ENCODE results near the gene CDK12. TPM values are rescaled to one million over a fixed set of nuclear protein-coding genes. Genes with fewer than 3 reads are reported as not detected.
A peak's percentile ranks its signal among the peaks of the same experiment; 100 is the strongest.

The CDK12 gene
- total and polyA plus RNA-seq, 10 of the 15 experiments (the other 5 are each of a cell fraction or from before 2014, with no cell fraction given) = 3.2 to 55.1 (median 31.9) TPM

DNA sequence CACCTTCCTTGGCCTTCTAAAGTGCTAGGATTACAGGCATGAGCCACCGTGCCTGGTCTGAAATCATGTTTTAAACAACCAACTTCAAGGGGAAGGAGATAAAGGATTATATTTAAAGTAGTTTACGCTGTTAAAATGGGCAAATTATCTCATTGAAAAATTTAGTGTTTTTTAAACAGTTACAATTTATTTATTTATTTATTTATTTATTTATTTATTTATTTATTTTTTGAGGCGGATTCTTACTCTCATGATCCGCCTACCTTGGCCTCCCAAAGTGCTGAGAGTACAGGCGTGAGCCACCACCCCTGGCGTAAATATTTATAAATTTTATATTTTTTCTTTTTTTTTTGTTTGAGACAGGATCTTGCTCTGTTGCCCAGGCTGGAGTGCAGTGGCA lies 22.2 kb downstream of the CDK12 start:
- ChIA-PET CTCF (no interaction called here), RAD21 (ENCODE audit: unreplicated experiment) (no interaction called here), SMC1A (ENCODE audit: uncharacterized antibody, unreplicated experiment) (no interaction called here), POLR2A (interaction anchor here (1.1 kb wide), 1 partner anchor 33 kb away, joined by 6 read pairs; the partner anchor contains the start of gene MED1)
- H3K36me3 ChIP-seq (ENCODE audit: control insufficient read depth in 2 of 2, insufficient read depth in 2 of 2, low read length in 1 of 2) = peaks cover 0 to 10% of the 10 kb centered on the region in 2 experiments; a peak in 2 of 4 replicates
- in situ Hi-C loops (cut with MboI) (no loop called here), intact Hi-C loops (cut with micrococcal nuclease; ENCODE audit: unreplicated experiment) (no loop called here)
- H3K4me3 ChIP-seq = no peak overlapping the region
- H2AFZ ChIP-seq (ENCODE audit: control insufficient read depth, low read depth, low read length) = no peak overlapping the region
- H3K79me2 ChIP-seq (ENCODE audit: control insufficient read depth, insufficient read depth, low read length) = peaks cover 22% of the 10 kb centered on the region
- FAIRE-seq = no peak
- H3K27me3 ChIP-seq (replicated peaks in 1 of 2; ENCODE audit: control insufficient read depth in 2 of 2, insufficient read depth in 2 of 2, low read length in 1 of 2) = no peaks in the 10 kb centered on the region
- DNase-seq (ENCODE audit: low read depth, low spot score) = no peak
- H3K9me3 ChIP-seq (replicated peaks; ENCODE audit: control insufficient read depth, insufficient read depth, low read length) = no peaks in the 10 kb centered on the region
- no peaks in the 10 kb centered on the region for H4K20me1 ChIP-seq (ENCODE audit: control insufficient read depth, insufficient read depth)
- no TSS peak for BruUV-seq (replicated peaks)
- ATAC-seq = no peak
- no peak for TF ChIP-seq CBX3 (IDR thresholded peaks at IDR 0.05; ENCODE audit: borderline replicate concordance, low read depth)
- no peak for TF ChIP-seq CREB1 (IDR thresholded peaks at IDR 0.05; ENCODE audit: low read depth)
- TF ChIP-seq NFIC (IDR thresholded peaks at IDR 0.05; ENCODE audit: low read depth, low read length) = no peak
- TF ChIP-seq, protein P1, sequence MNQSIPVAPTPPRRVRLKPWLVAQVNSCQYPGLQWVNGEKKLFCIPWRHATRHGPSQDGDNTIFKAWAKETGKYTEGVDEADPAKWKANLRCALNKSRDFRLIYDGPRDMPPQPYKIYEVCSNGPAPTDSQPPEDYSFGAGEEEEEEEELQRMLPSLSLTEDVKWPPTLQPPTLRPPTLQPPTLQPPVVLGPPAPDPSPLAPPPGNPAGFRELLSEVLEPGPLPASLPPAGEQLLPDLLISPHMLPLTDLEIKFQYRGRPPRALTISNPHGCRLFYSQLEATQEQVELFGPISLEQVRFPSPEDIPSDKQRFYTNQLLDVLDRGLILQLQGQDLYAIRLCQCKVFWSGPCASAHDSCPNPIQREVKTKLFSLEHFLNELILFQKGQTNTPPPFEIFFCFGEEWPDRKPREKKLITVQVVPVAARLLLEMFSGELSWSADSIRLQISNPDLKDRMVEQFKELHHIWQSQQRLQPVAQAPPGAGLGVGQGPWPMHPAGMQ (IDR thresholded peaks at IDR 0.05; ENCODE audit: borderline replicate concordance) = no peak
- TF ChIP-seq EGR1 (IDR thresholded peaks at IDR 0.05; ENCODE audit: borderline replicate concordance in 1 of 2, low read depth in 2 of 2, low read length in 2 of 2) = no peak
- TF ChIP-seq, protein P2, sequence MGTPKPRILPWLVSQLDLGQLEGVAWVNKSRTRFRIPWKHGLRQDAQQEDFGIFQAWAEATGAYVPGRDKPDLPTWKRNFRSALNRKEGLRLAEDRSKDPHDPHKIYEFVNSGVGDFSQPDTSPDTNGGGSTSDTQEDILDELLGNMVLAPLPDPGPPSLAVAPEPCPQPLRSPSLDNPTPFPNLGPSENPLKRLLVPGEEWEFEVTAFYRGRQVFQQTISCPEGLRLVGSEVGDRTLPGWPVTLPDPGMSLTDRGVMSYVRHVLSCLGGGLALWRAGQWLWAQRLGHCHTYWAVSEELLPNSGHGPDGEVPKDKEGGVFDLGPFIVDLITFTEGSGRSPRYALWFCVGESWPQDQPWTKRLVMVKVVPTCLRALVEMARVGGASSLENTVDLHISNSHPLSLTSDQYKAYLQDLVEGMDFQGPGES (IDR thresholded peaks at IDR 0.05) = no peak
- no peak for TF ChIP-seq YY1 (IDR thresholded peaks at IDR 0.05; ENCODE audit: low read depth, low read length)
- TF ChIP-seq, protein P3, sequence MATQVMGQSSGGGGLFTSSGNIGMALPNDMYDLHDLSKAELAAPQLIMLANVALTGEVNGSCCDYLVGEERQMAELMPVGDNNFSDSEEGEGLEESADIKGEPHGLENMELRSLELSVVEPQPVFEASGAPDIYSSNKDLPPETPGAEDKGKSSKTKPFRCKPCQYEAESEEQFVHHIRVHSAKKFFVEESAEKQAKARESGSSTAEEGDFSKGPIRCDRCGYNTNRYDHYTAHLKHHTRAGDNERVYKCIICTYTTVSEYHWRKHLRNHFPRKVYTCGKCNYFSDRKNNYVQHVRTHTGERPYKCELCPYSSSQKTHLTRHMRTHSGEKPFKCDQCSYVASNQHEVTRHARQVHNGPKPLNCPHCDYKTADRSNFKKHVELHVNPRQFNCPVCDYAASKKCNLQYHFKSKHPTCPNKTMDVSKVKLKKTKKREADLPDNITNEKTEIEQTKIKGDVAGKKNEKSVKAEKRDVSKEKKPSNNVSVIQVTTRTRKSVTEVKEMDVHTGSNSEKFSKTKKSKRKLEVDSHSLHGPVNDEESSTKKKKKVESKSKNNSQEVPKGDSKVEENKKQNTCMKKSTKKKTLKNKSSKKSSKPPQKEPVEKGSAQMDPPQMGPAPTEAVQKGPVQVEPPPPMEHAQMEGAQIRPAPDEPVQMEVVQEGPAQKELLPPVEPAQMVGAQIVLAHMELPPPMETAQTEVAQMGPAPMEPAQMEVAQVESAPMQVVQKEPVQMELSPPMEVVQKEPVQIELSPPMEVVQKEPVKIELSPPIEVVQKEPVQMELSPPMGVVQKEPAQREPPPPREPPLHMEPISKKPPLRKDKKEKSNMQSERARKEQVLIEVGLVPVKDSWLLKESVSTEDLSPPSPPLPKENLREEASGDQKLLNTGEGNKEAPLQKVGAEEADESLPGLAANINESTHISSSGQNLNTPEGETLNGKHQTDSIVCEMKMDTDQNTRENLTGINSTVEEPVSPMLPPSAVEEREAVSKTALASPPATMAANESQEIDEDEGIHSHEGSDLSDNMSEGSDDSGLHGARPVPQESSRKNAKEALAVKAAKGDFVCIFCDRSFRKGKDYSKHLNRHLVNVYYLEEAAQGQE (IDR thresholded peaks at IDR 0.05; ENCODE audit: low read depth, low read length) = no peak
- no peak for TF ChIP-seq PML (IDR thresholded peaks at IDR 0.05; ENCODE audit: low read length)
- no peak for TF ChIP-seq ZNF622 (IDR thresholded peaks at IDR 0.05)
- no peak for TF ChIP-seq POU2F2 (IDR thresholded peaks at IDR 0.05; ENCODE audit: borderline replicate concordance, low read depth, low read length)
- peak overlapping the region; percentile 46 for H3K27ac ChIP-seq (ENCODE audit: control insufficient read depth, insufficient read depth)
- H3K4me2 ChIP-seq (ENCODE audit: control insufficient read depth, insufficient read depth) = peak overlapping the region; percentile 75; the same call in 1 of the 2 replicates
- H3K9ac ChIP-seq (ENCODE audit: control insufficient read depth, insufficient read depth, low read length) = no peak overlapping the region
- peaks cover 40% of the 10 kb centered on the region for H3K4me1 ChIP-seq (ENCODE audit: control insufficient read depth, insufficient read depth, low read length)
- 98% methylated on average over 6 of the region's 6 CpGs for WGBS (ENCODE audit: insufficient coverage, insufficient replicate concordance, low lambda C conversion rate, missing lambda C conversion rate)

All from GM12878 (cell line).